Loucy (cell line): Measurements from ENCODE around the gene BACE2.

Experiments used
- H2AFZ ChIP-seq: fragments of 200-600 bp; sonication (generic); 2 replicates; pipeline ENCODE4 v1.6.0; 2016; ENCODE audit warnings: antibody characterized with exemption, mild to moderate bottlenecking, low read length, moderate library complexity
- H3F3A ChIP-seq: fragments of 200-600 bp; 2 replicates; pipeline ENCODE4 v1.6.0; 2016; ENCODE audit warnings: antibody characterized with exemption, low read depth, mild to moderate bottlenecking
- H3K27me3 ChIP-seq: fragments of 200-600 bp; sonication (generic); 2 replicates; pipeline ENCODE4 v1.6.1; 2014; ENCODE audit warnings: low read length, mild to moderate bottlenecking; ENCODE audit not compliant: insufficient read depth, poor library complexity, severe bottlenecking
- H3K36me3 ChIP-seq: fragments of 200-600 bp; sonication (generic); 2 replicates; pipeline ENCODE4 v1.6.1; 2016; ENCODE audit warnings: low read length; ENCODE audit not compliant: insufficient read depth
- H3K4me1 ChIP-seq: fragments of 200-600 bp; sonication (generic); 2 replicates; pipeline ENCODE4 v1.5.1; 2014; ENCODE audit warnings: low read length, mild to moderate bottlenecking; ENCODE audit not compliant: insufficient read depth, poor library complexity, severe bottlenecking
- H3K4me2 ChIP-seq: fragments of 200-600 bp; sonication (generic); 2 replicates; pipeline ENCODE4 v1.6.0; 2014; ENCODE audit warnings: antibody characterized with exemption, low read length, low read depth, mild to moderate bottlenecking; ENCODE audit not compliant: poor library complexity, severe bottlenecking
- H3K4me3 ChIP-seq: fragments of 200-600 bp; sonication (generic); 2 replicates; pipeline ENCODE4 v1.5.1; 2014; ENCODE audit warnings: low read length, mild to moderate bottlenecking, mixed read lengths; ENCODE audit not compliant: poor library complexity, severe bottlenecking
- H3K79me2 ChIP-seq: fragments of 200-600 bp; sonication (generic); 2 replicates; pipeline ENCODE4 v1.6.1; 2014; ENCODE audit warnings: low read length; ENCODE audit not compliant: insufficient read depth
- H3K9ac ChIP-seq: fragments of 200-600 bp; sonication (generic); 2 replicates; pipeline ENCODE4 v1.6.0; 2014; ENCODE audit warnings: mild to moderate bottlenecking, low read depth, low read length, moderate library complexity; ENCODE audit not compliant: poor library complexity, severe bottlenecking
- H3K9me2 ChIP-seq: fragments of 200-600 bp; sonication (generic); replicated peaks from 2 replicates; pipeline ENCODE4 v1.6.1; 2016; ENCODE audit warnings: low read depth, low read length, mixed read lengths
- H3K9me3 ChIP-seq: fragments of 200-600 bp; sonication (generic); 2 replicates; pipeline ENCODE4 v1.6.1; 2014; ENCODE audit warnings: mild to moderate bottlenecking, antibody characterized with exemption, low read length, low read depth; ENCODE audit not compliant: insufficient read depth
- H4K20me1 ChIP-seq: fragments of 200-600 bp; sonication (generic); 2 replicates; pipeline ENCODE4 v1.6.0; 2014; ENCODE audit warnings: antibody characterized with exemption, low read length, mild to moderate bottlenecking; ENCODE audit not compliant: insufficient read depth, poor library complexity, severe bottlenecking
- CTCF ChIP-seq: fragments of 200-600 bp; sonication (generic); conservative IDR thresholded peaks from 2 replicates; pipeline ENCODE4 v1.5.1; 2014; ENCODE audit warnings: mild to moderate bottlenecking, antibody characterized with exemption, low read length
- EZH2phosphoT487 ChIP-seq: fragments of 200-600 bp; IDR thresholded peaks from 2 replicates; pipeline ENCODE4 v1.6.1; 2018; ENCODE audit warnings: antibody characterized with exemption, mild to moderate bottlenecking, moderate library complexity, borderline replicate concordance

BACE2 gene

GRCh38 chr21:41199588-41199987 lies 31.6 kb downstream of the BACE2 start:
- H3K4me2 ChIP-seq, result no peak overlapping the region
- H3F3A ChIP-seq, result no peaks in the 10 kb centered on the region
- H3K9me3 ChIP-seq, result no peaks in the 10 kb centered on the region
- H3K79me2 ChIP-seq, result no peaks in the 10 kb centered on the region; the same call in 1 of the 2 replicates
- H2AFZ ChIP-seq, result no peak overlapping the region
- H3K4me1 ChIP-seq, result no peaks in the 10 kb centered on the region
- H3K9me2 ChIP-seq, result no peaks in the 10 kb centered on the region
- no peaks in the 10 kb centered on the region for H3K27me3 ChIP-seq
- no peak overlapping the region for H3K9ac ChIP-seq
- H3K4me3 ChIP-seq, result no peak overlapping the region
- H4K20me1 ChIP-seq, result no peaks in the 10 kb centered on the region
- no peaks in the 10 kb centered on the region for H3K36me3 ChIP-seq
- TF ChIP-seq CTCF (no peak), EZH2phosphoT487 (no peak)

GRCh38 chr21:41201385-41201784 lies 33.4 kb downstream of the BACE2 start:
- no peaks in the 10 kb centered on the region for H3K27me3 ChIP-seq
- no peaks in the 10 kb centered on the region for H3K9me3 ChIP-seq
- no peaks in the 10 kb centered on the region for H3K9me2 ChIP-seq
- no peaks in the 10 kb centered on the region for H3K36me3 ChIP-seq
- H4K20me1 ChIP-seq, result no peaks in the 10 kb centered on the region
- TF ChIP-seq CTCF, result no peak
- no peak for TF ChIP-seq EZH2phosphoT487
- H2AFZ ChIP-seq, result no peak overlapping the region
- H3K4me1 ChIP-seq, result no peaks in the 10 kb centered on the region
- H3K79me2 ChIP-seq, result no peaks in the 10 kb centered on the region; the same call in 1 of the 2 replicates
- no peak overlapping the region for H3K9ac ChIP-seq
- no peak overlapping the region for H3K4me2 ChIP-seq
- no peak overlapping the region for H3K4me3 ChIP-seq
- no peaks in the 10 kb centered on the region for H3F3A ChIP-seq

DNA sequence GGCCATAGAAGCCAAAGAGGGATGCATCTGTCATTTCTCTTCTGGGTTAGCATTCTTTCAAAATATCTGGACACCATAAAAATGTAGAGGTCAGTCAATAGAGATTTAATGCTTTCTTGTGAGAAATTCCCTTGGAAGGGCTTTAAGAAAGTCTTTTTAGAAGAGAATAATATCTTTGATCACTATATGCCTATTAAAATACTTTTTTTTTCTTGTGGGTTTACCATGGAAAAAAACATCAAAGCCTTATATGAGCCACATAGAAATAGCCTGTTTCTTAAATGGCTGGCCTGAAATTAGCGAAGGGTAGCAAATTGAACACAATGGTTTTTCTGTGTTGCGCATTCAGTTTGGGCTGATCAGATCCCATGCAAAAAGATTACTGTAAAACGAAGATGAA lies 36.8 kb downstream of the BACE2 start:
- H3K36me3 ChIP-seq, result no peaks in the 10 kb centered on the region
- H2AFZ ChIP-seq, result no peak overlapping the region
- H3K9me3 ChIP-seq, result no peaks in the 10 kb centered on the region
- H4K20me1 ChIP-seq, result no peaks in the 10 kb centered on the region
- no peak overlapping the region for H3K4me2 ChIP-seq
- H3K9me2 ChIP-seq, result no peaks in the 10 kb centered on the region
- H3K9ac ChIP-seq, result no peak overlapping the region
- H3K4me1 ChIP-seq, result no peaks in the 10 kb centered on the region
- no peaks in the 10 kb centered on the region for H3K27me3 ChIP-seq
- no peak overlapping the region for H3K4me3 ChIP-seq
- no peak for TF ChIP-seq EZH2phosphoT487
- no peak for TF ChIP-seq CTCF
- no peaks in the 10 kb centered on the region for H3F3A ChIP-seq
- H3K79me2 ChIP-seq, result no peaks in the 10 kb centered on the region; the same call in 1 of the 2 replicates
